K562 (cell line): ENCODE data around the gene NKG7. TPM values are rescaled to one million over a fixed set of nuclear protein-coding genes. Genes with fewer than 3 reads are reported as not detected.
A peak's percentile ranks its signal among the peaks of the same experiment; 100 is the strongest.

Experiments
- ATAC-seq: fragments of 200-7000 bp; cut with Tn5 transposase; 3 replicates; pipeline ENCODE4 v1.9.1; 2020; ENCODE audit warnings: moderate library complexity
- BruUV-seq: library from RNA; stranded (reverse); fragments of 400-500 nt; replicated peaks from 2 replicates; lab custom pipeline; 2021; lab: Mats Ljungman, UMichigan
- CTCF ChIA-PET: fragments of 300-600 bp; formaldehyde crosslinking; extraction: SDS; loops from one replicate; lab custom pipeline; 2021; ENCODE audit warnings: low intra/inter-chr PET ratio; lab: Yijun Ruan, JAX
- POLR2A ChIA-PET: fragments of 300-600, 350-650 bp; sonication (Branson Sonifier 250); formaldehyde crosslinking; extraction: SDS; loops from one replicate; lab custom pipeline; 2021; ENCODE audit warnings: antibody characterized with exemption, inconsistent platforms; lab: Yijun Ruan, JAX
- DNase-seq, 4 experiments: peaks; one replicate each; pipeline versions ENCODE4 v3.0.0 to v3.0.0-alpha.2; 2011 to 2018; ENCODE audit warnings: low spot score in 3 of 4, mixed read lengths in 3 of 4; ENCODE audit errors: extremely low read depth in 1 of 4
- FAIRE-seq: peaks from 2 replicates; lab custom pipeline; 2011; peaks lifted over from hg19 to GRCh38; lab: Jason Lieb, UNC
- H2AFZ ChIP-seq: 2 replicates; pipeline ENCODE4 v1.6.0; 2011; ENCODE audit warnings: low read depth, low read length, control low read depth, inconsistent platforms
- H3K27ac ChIP-seq: fragments of 200-600 bp; 3 replicates; pipeline ENCODE4 v1.8.0; 2011; ENCODE audit warnings: low read depth, mild to moderate bottlenecking, control low read depth, inconsistent platforms, low read length, moderate library complexity, mixed read lengths; ENCODE audit errors: extremely low read depth
- H3K27me3 ChIP-seq, 2 experiments: fragments of 300-600 bp in 1 of 2; 2 replicates in 1 of 2; 3 replicates in 1 of 2; pipeline versions ENCODE4 v1.6.0 to v1.8.0; 2011; ENCODE audit warnings: inconsistent platforms in 2 of 2, low read length in 2 of 2, mild to moderate bottlenecking in 1 of 2, mixed read lengths in 1 of 2, moderate library complexity in 1 of 2; ENCODE audit not compliant: control insufficient read depth in 2 of 2, insufficient read depth in 2 of 2
- H3K36me3 ChIP-seq: fragments of 300-600 bp; 3 replicates; pipeline ENCODE4 v1.8.0; 2011; ENCODE audit warnings: mild to moderate bottlenecking, low read length, inconsistent platforms; ENCODE audit not compliant: control insufficient read depth, insufficient read depth
- H3K4me1 ChIP-seq, 2 experiments: fragments of 200-600 bp in 1 of 2; replicated peaks in 1 of 2; 2 replicates in 1 of 2; 3 replicates in 1 of 2; pipeline versions ENCODE4 v1.5.1 to v1.8.0; 2011; ENCODE audit warnings: inconsistent platforms in 2 of 2, low read length in 2 of 2, mild to moderate bottlenecking in 1 of 2, mixed read lengths in 1 of 2, moderate library complexity in 1 of 2; ENCODE audit not compliant: control insufficient read depth in 2 of 2, insufficient read depth in 2 of 2
- H3K4me2 ChIP-seq: 2 replicates; pipeline ENCODE4 v1.6.1; 2011; ENCODE audit warnings: low read length, control low read depth, inconsistent platforms, mixed read lengths; ENCODE audit not compliant: insufficient read depth
- H3K4me3 ChIP-seq: fragments of 200-600 bp; sonication (generic), shearing (Covaris generic); 2 replicates; pipeline ENCODE4 v1.5.1; 2016; ENCODE audit warnings: control low read depth, inconsistent platforms
- H3K79me2 ChIP-seq: fragments of 200-600 bp; 3 replicates; pipeline ENCODE4 v1.8.0; 2011; ENCODE audit warnings: low read length, inconsistent platforms; ENCODE audit not compliant: control insufficient read depth, insufficient read depth
- H3K9ac ChIP-seq, 2 experiments: 2 replicates each; pipeline versions ENCODE4 v1.6.0 to v1.6.1; 2011; ENCODE audit warnings: low read depth in 2 of 2, low read length in 2 of 2, control low read depth in 1 of 2, inconsistent platforms in 1 of 2, mild to moderate bottlenecking in 1 of 2, mixed read lengths in 1 of 2; ENCODE audit not compliant: insufficient read depth in 1 of 2
- H3K9me1 ChIP-seq: one replicate; pipeline ENCODE4 v1.6.0; 2011; ENCODE audit warnings: inconsistent platforms, mild to moderate bottlenecking, low read length, moderate library complexity; ENCODE audit not compliant: control insufficient read depth, insufficient read depth
- H3K9me3 ChIP-seq: replicated peaks from 2 replicates; pipeline ENCODE4 v1.5.1; 2011; ENCODE audit warnings: low read depth, low read length, inconsistent platforms; ENCODE audit not compliant: control insufficient read depth, insufficient read depth
- H4K20me1 ChIP-seq: replicated peaks from 2 replicates; pipeline ENCODE4 v1.6.1; 2011; ENCODE audit warnings: low read length, inconsistent platforms, mixed read lengths; ENCODE audit not compliant: control insufficient read depth, insufficient read depth
- ARID2 ChIP-seq: fragments of 450-650 bp; IDR thresholded peaks from 2 replicates; pipeline ENCODE4 v1.6.1; 2017; ENCODE audit warnings: antibody characterized with exemption, mild to moderate bottlenecking
- C11orf30 ChIP-seq: fragments of 450-650 bp; IDR thresholded peaks from 2 replicates; pipeline ENCODE4 v1.6.1; 2016; ENCODE audit warnings: low read depth, mild to moderate bottlenecking
- CEBPG ChIP-seq, 3 experiments: fragments of 200-800 bp in 1 of 3; sonication (Bioruptor generic) in 1 of 3; sonication (generic) in 1 of 3; formaldehyde crosslinking in 1 of 3; IDR thresholded peaks in 2 of 3; conservative IDR thresholded peaks in 1 of 3; 2 replicates each; pipeline versions ENCODE4 v1.6.1 to v1.8.0; 2016 to 2022; ENCODE audit warnings: missing compliant biosample characterization in 2 of 3, missing genetic modification characterization in 2 of 3, mild to moderate bottlenecking in 1 of 3, missing genetic modification reagents in 1 of 3
- DPF2 ChIP-seq: fragments of 450-650 bp; IDR thresholded peaks from 2 replicates; pipeline ENCODE4 v1.6.1; 2016
- HDAC1 ChIP-seq, 2 experiments: fragments of 450-650 bp; IDR thresholded peaks; 2 replicates each; pipeline ENCODE4 v1.6.1; 2016 to 2017; ENCODE audit warnings: inconsistent platforms in 1 of 2, mild to moderate bottlenecking in 1 of 2, moderate library complexity in 1 of 2
- KLF10 ChIP-seq: fragments of 250-450 bp; sonication (Bioruptor Pico); IDR thresholded peaks from 2 replicates; pipeline ENCODE4 v1.6.1; 2021; ENCODE audit warnings: matching md5 sums
- NCOA2 ChIP-seq, 2 experiments: fragments of 450-650 bp; IDR thresholded peaks; 2 replicates each; pipeline ENCODE4 v1.6.1; 2018; ENCODE audit warnings: mild to moderate bottlenecking in 2 of 2, moderate library complexity in 1 of 2; ENCODE audit not compliant: partially characterized antibody in 2 of 2
- NR2C2 ChIP-seq, 2 experiments: fragments of 200-800 bp in 1 of 2; sonication (Bioruptor generic) in 1 of 2; sonication (generic) in 1 of 2; formaldehyde crosslinking in 1 of 2; IDR thresholded peaks; 2 replicates each; pipeline versions ENCODE4 v1.6.1 to v1.8.0; 2016 to 2022; ENCODE audit warnings: mild to moderate bottlenecking in 1 of 2, missing compliant biosample characterization in 1 of 2, missing genetic modification characterization in 1 of 2, missing genetic modification reagents in 1 of 2
- RAD21 ChIP-seq, 2 experiments: fragments of 250-450 bp in 1 of 2; fragments of 450-650 bp in 1 of 2; sonication (Bioruptor Pico) in 1 of 2; formaldehyde crosslinking in 1 of 2; IDR thresholded peaks in 1 of 2; conservative IDR thresholded peaks in 1 of 2; 2 replicates each; pipeline versions ENCODE4 v1.4.0 to v1.8.0; 2020 to 2022; ENCODE audit warnings: mild to moderate bottlenecking in 2 of 2, moderate library complexity in 1 of 2
- ZBTB17 ChIP-seq: fragments of 450-650 bp; formaldehyde crosslinking; IDR thresholded peaks from 2 replicates; pipeline ENCODE4 v1.4.0; 2020; ENCODE audit warnings: mild to moderate bottlenecking
- ZKSCAN1 ChIP-seq: fragments of 150-350 bp; IDR thresholded peaks from 2 replicates; pipeline ENCODE4 v1.6.1; 2016; ENCODE audit warnings: low read depth, low read length
- ZNF140 ChIP-seq: fragments of 250-450 bp; sonication (Bioruptor Pico); IDR thresholded peaks from 2 replicates; pipeline ENCODE4 v1.8.0; 2021; ENCODE audit warnings: moderate library complexity, mild to moderate bottlenecking, inconsistent platforms
- ZNF77 ChIP-seq: fragments of 250-450 bp; sonication (Bioruptor Pico); IDR thresholded peaks from 2 replicates; pipeline ENCODE4 v1.5.0; 2020
- WGBS: fragments of 100-300 bp; shearing (Covaris generic); methylation state at CpG from one replicate; pipeline ENCODE4 v1.1.6; 2016; ENCODE audit warnings: low coverage, mixed read lengths; ENCODE audit not compliant: insufficient coverage; ENCODE audit errors: missing lambda C conversion rate; 5-methylcytosine and 5-hydroxymethylcytosine counted together
- in situ Hi-C: fragments of 300-500 bp; cut with MboI; formaldehyde crosslinking; loops from 4 replicates; pipeline ENCODE4 v1.15.0; 2018; ENCODE audit warnings: inconsistent platforms, mixed read lengths
- intact Hi-C: fragments of 100-400 bp; cut with micrococcal nuclease; formaldehyde crosslinking; loops from 2 replicates; pipeline ENCODE4 v1.14.2; 2022
- polyA plus RNA-seq, 8 experiments: library from polyadenylated mRNA; depleted of rRNA in 4 of 8; stranded (reverse) in 5 of 8; unstranded in 3 of 8; fragments of >200 nt; fragmentation: Nextera tagmentation in 2 of 8; fragmentation: Illumina TruSeq in 1 of 8; extraction: Ambion mirVana in 2 of 8; extraction: Trizol in 1 of 8; gene quantifications; 2 replicates each; pipeline versions ENCODE4 v1.2.1 to v1.2.3, GENCODE V29; 2011 to 2014; ENCODE audit warnings: inconsistent platforms in 1 of 8, missing spikeins in 1 of 8
- total RNA-seq, 7 experiments: library from RNA; depleted of rRNA in 6 of 7; stranded (reverse); fragments of >200 nt in 6 of 7; fragmentation: Illumina TruSeq in 2 of 7; extraction: Trizol in 2 of 7; gene quantifications; 2 replicates each; pipeline versions ENCODE4 v1.2.1 to v1.2.3, GENCODE V29; 2011 to 2021; ENCODE audit warnings: low replicate concordance in 1 of 7
- TF ChIP-seq, protein P1 (sequence below): fragments of 250-450 bp; sonication (Bioruptor Pico); IDR thresholded peaks from 2 replicates; pipeline ENCODE4 v1.6.1; 2021; ENCODE audit warnings: mild to moderate bottlenecking

NKG7 gene
- total and polyA plus RNA-seq, 9 of the 15 experiments (the other 6 are each of a cell fraction or from before 2014, with no cell fraction given) = 0.30 to 0.70 (median 0.51) TPM; not detected in 2

DNA sequence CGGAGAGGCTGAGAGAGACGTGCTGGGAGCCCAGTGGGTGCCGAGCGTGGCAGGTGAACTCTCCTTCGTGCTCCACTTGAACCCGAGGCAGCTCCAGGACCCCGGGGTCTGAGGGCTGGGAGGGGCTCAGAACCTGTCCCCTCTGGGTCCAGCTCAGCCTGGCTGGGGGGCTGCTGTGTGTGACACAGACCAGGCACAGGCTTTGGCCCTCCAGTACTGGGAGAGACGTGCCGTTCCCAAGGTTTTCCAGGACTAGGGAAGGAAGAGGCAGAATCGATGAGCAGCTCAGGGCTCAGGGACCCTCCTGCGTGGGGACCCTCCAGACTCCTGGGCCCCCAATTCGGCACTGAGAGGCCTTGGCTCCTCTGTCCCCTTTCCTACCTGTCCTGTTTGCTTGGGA lies 42.7 kb upstream of the NKG7 start (continued):
- TF ChIP-seq CEBPG (CRISPR knock-in tag; IDR thresholded peaks at IDR 0.05) = no peak
- TF ChIP-seq CEBPG (tag; conservative IDR thresholded peaks at IDR 0.05 in 1 of 2, IDR thresholded peaks at IDR 0.05 in 1 of 2) = no peak
- TF ChIP-seq NR2C2 (CRISPR knock-in tag; IDR thresholded peaks at IDR 0.05) = no peak
- no peak for TF ChIP-seq NR2C2 (tag; IDR thresholded peaks at IDR 0.05)
- no peak for TF ChIP-seq C11orf30

GRCh38 chr19:51410950-51411748 lies 38.7 kb upstream of the NKG7 start:
- peak overlapping the region in 1 of 2 experiments; percentile 37; a peak in 1 of 4 replicates for H3K9ac ChIP-seq
- FAIRE-seq = no peak
- in situ Hi-C loops = no loop called here

More at GRCh38 chr19:51410950-51411748, 38.7 kb upstream of the NKG7 start:
- no TSS peak for BruUV-seq
- CTCF ChIA-PET = no interaction called here
- intact Hi-C loops = no loop called here
- Histone ChIP-seq H3K9me3 (no peaks in the 10 kb centered on the region), H3K4me3 (no peak overlapping the region)
- TF ChIP-seq ZBTB17 (CRISPR knock-in tag) (no peak), RAD21 (CRISPR knock-in tag; conservative IDR thresholded peaks at IDR 0.05 in 1 of 2, IDR thresholded peaks at IDR 0.05 in 1 of 2) (no peak), ARID2 (no peak), DPF2 (no peak), ZNF77 (CRISPR knock-in tag) (no peak), HDAC1 (IDR thresholded peaks at IDR 0.05) (no peak), ZKSCAN1 (no peak), KLF10 (CRISPR knock-in tag) (no peak), NCOA2 (IDR thresholded peaks at IDR 0.05; ENCODE audit: partially characterized antibody in 2 of 2) (no peak), ZNF140 (CRISPR knock-in tag) (no peak)
- TF ChIP-seq, protein P1, sequence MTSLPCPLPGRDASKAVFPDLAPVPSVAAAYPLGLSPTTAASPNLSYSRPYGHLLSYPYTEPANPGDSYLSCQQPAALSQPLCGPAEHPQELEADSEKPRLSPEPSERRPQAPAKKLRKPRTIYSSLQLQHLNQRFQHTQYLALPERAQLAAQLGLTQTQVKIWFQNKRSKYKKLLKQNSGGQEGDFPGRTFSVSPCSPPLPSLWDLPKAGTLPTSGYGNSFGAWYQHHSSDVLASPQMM (CRISPR knock-in tag) = no peak
- TF ChIP-seq, all 486 proteins: peak for 0
- 72% methylated on average over 15 of the region's 15 CpGs for WGBS
- no peak overlapping the region for H3K4me2 ChIP-seq
- no peaks in the 10 kb centered on the region for H3K9me1 ChIP-seq
- no peaks in the 10 kb centered on the region for H4K20me1 ChIP-seq
- no peak overlapping the region for H3K27ac ChIP-seq
- H3K4me1 ChIP-seq = peaks cover 13 to 15% of the 10 kb centered on the region in 2 experiments
- ATAC-seq (no peak), DNase-seq (no peak)
- H3K36me3 ChIP-seq = no peaks in the 10 kb centered on the region
- no peaks in the 10 kb centered on the region for H3K27me3 ChIP-seq
- H2AFZ ChIP-seq = no peak overlapping the region
- H3K79me2 ChIP-seq = no peaks in the 10 kb centered on the region
- POLR2A ChIA-PET = interaction anchor here (0.5 kb wide), 1 partner anchor 163 kb away, joined by 3 read pairs; no protein-coding TSS in a partner anchor
